Renal cortex interstitium (tissue), 11 donors: ENCODE measurements around the gene FOXP1. TPM values are rescaled to one million over a fixed set of nuclear protein-coding genes. Genes with fewer than 3 reads are reported as not detected.

Experiments
- DNase-seq, 11 donors: peaks; one replicate each; pipeline ENCODE4 v3.0.0-alpha.2; 2013; ENCODE audit warnings: low read depth in 9 of 11, low spot score in 4 of 11; ENCODE audit errors: extremely low read depth in 1 of 11
- polyA plus RNA-seq, 3 donors: library from polyadenylated mRNA; unstranded; fragments of 120-200 nt; gene quantifications; one replicate each; pipeline ENCODE4 v1.2.1, GENCODE V29; 2013; ENCODE audit not compliant: insufficient read length in 3 of 3

FOXP1 gene
- polyA plus RNA-seq, 3 donors = 36.8 to 51.7 (median 40.1) TPM

GRCh38 chr3:71398157-71398836 lies 185.2 kb downstream of the FOXP1 start:
- no peak for DNase-seq

GRCh38 chr3:71397726-71398125 lies 185.8 kb downstream of the FOXP1 start:
- DNase-seq = no peak

GRCh38 chr3:71397046-71397445 lies 186.5 kb downstream of the FOXP1 start:
- DNase-seq = peak in 1 of 11 donors; percentile 38

GRCh38 chr3:71395927-71396695 lies 187.4 kb downstream of the FOXP1 start:
- DNase-seq = no peak

GRCh38 chr3:71395470-71395869 lies 188.1 kb downstream of the FOXP1 start:
- DNase-seq = no peak

GRCh38 chr3:71393745-71394144 lies 189.8 kb downstream of the FOXP1 start:
- no peak for DNase-seq

GRCh38 chr3:71393093-71393492 lies 190.4 kb downstream of the FOXP1 start:
- DNase-seq = no peak

- DNase-seq = no peak
Observed at GRCh38 chr3:71392251-71392650, 191.3 kb downstream of the FOXP1 start.

GRCh38 chr3:71391361-71391760 lies 192.2 kb downstream of the FOXP1 start:
- no peak for DNase-seq

GRCh38 chr3:71389911-71390573 lies 193.5 kb downstream of the FOXP1 start:
- DNase-seq = no peak

GRCh38 chr3:71389191-71389590 lies 194.3 kb downstream of the FOXP1 start:
- DNase-seq = no peak

- no peak for DNase-seq
Observed at GRCh38 chr3:71388535-71389120, 194.9 kb downstream of the FOXP1 start.

GRCh38 chr3:71387586-71387985 lies 195.9 kb downstream of the FOXP1 start:
- no peak for DNase-seq

- no peak for DNase-seq
Observed at GRCh38 chr3:71384837-71385716, 198.5 kb downstream of the FOXP1 start.

GRCh38 chr3:71384388-71384787 lies 199.1 kb downstream of the FOXP1 start:
- no peak for DNase-seq

- no peak for DNase-seq
Observed at GRCh38 chr3:71380096-71380495, 203.4 kb downstream of the FOXP1 start.

GRCh38 chr3:71378509-71378908 lies 205.0 kb downstream of the FOXP1 start:
- DNase-seq = no peak

GRCh38 chr3:71376911-71377310 lies 206.6 kb downstream of the FOXP1 start:
- DNase-seq = no peak

GRCh38 chr3:71376503-71376902 lies 207.0 kb downstream of the FOXP1 start:
- no peak for DNase-seq
